Measurements from ENCODE around the gene MMP15.

Gene MMP15

DNA sequence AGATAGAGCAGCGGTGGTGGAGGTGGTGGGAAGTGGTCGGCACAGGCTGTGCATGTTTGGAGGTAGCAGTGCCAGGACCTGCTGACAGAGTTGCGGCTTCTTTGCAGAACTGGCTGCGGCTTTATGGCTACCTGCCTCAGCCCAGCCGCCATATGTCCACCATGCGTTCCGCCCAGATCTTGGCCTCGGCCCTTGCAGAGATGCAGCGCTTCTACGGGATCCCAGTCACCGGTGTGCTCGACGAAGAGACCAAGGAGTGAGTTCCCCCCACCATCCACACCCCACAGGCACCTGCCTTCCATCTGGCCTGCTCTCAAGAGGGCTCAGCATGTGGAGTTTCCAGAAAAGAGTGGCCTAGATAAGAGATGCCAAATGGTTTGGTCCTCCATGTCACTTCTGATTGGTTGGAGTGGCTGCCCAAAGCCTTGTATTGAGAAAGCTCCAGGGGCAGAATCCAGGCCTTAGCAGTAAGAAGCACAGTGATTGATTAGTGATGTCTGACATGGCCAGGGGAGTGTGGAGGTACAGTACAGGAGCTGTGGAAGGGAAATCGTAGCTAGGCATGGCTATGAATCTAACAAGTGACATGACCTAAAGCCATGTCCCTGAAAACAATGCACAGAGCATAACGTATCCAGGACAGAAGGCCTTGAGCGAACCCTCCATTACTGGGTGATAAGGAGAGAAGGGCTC lies 12.0 kb downstream of the MMP15 start:
- DNase-seq, result no peak

DNA sequence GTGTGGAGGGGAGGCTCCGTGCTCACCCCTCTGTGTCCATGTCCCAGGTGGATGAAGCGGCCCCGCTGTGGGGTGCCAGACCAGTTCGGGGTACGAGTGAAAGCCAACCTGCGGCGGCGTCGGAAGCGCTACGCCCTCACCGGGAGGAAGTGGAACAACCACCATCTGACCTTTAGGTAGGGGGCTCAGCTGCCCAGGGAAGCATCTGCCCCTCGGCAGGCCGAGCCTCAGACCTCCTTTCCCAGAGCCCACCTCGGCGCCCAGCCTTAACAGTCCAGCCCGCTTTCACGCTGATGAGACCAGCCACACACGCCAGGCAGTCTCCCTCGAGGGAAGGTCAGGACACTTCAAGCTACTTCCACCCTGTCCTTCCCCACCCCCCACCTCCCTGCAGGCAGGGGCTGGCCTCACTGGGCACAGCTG lies 12.7 kb downstream of the MMP15 start:
- DNase-seq, result no peak

DNA sequence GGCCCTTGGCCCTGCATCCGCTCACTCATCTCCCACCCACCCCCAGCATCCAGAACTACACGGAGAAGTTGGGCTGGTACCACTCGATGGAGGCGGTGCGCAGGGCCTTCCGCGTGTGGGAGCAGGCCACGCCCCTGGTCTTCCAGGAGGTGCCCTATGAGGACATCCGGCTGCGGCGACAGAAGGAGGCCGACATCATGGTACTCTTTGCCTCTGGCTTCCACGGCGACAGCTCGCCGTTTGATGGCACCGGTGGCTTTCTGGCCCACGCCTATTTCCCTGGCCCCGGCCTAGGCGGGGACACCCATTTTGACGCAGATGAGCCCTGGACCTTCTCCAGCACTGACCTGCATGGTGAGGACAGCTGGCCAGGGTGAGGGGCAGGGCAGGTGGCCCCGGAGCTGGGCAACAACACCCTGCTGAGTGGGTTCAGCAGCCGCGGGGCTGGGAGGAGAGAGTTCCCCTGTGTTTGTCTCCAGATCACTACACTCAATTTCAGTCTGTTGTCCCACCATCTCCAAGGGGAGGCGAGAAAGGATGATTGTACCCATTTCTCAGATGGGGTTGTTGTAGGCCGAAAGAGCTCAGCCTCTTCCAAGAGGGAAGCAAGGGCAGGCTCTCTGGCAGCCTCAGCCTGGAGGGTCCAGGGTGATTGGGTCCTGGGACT lies 14.4 kb downstream of the MMP15 start:
- no peak for DNase-seq

DNA sequence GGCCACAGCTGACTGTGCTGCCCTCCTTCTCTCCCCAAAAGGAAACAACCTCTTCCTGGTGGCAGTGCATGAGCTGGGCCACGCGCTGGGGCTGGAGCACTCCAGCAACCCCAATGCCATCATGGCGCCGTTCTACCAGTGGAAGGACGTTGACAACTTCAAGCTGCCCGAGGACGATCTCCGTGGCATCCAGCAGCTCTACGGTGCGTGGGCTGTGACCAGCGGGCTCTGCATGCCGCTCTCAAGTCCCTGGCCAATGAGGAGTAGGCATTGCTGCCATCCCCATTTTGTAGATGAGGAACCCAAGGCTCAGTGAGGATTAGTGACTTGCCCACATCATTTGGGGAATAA lies 14.9 kb downstream of the MMP15 start:
- DNase-seq, result no peak

DNA sequence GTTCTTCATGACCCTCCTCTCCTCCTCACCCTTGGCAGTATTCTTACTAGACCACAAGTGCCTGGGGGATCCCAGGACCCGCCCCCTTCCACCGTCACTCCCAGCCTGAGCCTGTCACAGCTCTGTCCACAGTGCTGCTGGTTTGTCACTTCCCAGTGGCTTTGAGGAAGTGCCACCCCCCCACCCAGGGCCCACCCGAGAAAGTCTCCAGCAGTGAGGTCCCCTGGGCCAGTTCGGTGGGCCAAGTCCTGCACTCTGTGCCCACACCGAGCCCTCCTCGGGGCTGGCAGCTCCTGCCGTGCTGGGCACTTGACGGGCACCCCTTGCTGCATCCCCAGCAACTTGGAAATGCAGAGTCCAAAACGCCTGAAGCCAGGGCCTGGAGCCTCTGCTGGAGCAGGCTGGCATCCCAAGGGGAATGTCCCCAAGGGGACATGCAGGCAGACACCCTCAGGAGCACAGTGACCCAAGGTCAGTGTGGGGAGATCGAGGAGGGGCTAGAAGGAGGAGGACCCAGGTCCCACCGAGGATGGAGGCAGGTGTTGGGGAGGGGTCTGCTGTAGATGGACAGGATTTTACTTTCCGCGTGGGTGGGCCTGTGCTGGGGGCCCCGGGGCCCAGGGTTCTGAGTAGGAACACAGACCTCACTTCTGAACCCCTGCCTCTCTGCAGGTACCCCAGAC lies 15.5 kb downstream of the MMP15 start:
- no peak for DNase-seq

DNA sequence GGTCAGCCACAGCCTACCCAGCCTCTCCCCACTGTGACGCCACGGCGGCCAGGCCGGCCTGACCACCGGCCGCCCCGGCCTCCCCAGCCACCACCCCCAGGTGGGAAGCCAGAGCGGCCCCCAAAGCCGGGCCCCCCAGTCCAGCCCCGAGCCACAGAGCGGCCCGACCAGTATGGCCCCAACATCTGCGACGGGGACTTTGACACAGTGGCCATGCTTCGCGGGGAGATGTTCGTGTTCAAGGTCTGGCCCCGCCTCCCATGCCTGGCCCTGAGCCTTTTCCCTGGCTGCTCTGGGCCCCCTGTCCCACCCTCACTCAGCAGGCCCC lies 16.0 kb downstream of the MMP15 start:
- no peak for DNase-seq

DNA sequence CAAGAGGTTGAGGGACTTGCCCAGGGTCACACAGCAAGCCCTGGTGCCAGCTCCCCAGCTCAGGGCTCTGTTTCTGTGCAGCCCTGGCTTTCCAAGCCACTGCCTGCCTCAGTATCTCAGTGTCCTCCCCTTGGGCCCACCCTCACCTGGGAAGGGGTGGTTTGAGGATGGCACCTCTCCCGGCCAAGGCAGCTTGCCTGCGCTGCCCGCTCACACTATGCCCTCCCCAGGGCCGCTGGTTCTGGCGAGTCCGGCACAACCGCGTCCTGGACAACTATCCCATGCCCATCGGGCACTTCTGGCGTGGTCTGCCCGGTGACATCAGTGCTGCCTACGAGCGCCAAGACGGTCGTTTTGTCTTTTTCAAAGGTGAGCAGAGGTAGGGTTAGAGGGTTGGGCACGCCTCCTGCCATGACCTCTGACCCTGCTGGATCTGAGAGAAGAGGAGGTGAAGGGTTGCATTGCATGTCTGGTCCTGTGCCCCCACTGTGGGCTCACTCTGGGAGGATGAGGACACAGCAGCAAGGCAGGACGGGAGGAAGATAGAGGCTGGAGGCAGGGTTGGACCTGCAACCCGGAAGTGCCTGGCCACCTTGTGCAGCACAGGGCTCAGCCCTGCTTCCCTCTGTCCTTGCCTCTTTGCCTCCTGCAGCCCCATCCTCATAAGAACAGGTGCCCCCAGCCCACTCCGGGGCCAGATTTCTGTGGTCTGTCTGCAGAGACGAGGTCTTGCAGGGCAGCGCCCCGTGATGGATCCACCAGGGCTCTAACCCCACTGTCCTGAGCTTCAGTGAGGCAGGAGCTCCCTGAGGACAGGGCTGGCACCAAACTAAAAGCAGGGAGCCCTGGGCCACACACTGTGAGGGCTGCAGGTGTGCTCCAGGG lies 16.7 kb downstream of the MMP15 start:
- DNase-seq, result no peak

DNA sequence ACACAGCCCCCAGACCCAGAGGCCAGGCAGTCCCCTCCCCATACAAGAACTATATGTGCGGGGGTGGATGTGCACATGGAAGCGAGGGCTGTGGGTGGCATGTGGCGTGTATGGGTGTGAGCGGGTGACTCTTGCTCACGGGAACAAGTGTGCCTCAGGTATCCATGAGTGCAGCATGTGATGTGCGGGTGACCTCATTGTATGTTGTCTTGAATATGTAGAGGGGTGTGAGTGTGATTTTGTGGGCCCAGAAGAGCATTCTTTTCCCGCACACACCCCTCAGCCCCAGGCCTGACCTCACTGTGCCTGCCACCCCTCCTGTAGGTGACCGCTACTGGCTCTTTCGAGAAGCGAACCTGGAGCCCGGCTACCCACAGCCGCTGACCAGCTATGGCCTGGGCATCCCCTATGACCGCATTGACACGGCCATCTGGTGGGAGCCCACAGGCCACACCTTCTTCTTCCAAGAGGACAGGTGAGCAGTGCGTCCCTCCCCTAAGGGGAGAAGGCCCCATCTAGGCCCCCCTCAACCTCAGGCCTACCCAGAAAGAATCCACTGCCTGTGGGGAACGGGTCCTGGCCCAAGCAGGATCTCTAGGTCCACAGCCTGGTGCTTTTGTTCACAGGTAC lies 17.4 kb downstream of the MMP15 start:
- no peak for DNase-seq

DNA sequence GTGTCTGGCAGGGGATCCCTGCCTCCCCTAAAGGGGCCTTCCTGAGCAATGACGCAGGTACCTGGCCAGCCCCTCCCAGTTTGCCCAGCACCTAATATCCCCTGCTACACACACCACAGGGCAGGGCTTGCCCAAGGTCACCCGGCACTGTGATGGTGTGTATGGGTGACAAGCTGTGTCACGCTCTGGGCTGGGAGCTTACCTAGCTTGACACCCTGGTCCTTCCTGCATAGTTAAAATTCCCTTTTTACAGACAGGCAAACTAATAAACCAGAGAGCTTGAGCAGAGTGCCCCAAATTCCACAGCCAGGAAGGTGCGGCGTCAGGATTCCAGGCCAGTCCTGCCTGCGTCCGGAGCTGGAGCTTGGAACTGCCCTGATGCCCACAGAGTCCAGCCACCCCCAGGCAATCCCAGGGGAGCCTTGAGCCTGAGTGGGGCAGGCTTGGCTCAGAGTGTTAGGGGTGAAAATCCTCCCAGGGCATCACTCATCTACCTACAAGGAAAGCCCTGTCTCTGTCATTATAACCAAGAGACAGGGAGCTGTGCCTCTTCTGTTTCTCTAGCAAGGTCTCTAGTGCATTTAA lies 18.1 kb downstream of the MMP15 start:
- no peak for DNase-seq

DNA sequence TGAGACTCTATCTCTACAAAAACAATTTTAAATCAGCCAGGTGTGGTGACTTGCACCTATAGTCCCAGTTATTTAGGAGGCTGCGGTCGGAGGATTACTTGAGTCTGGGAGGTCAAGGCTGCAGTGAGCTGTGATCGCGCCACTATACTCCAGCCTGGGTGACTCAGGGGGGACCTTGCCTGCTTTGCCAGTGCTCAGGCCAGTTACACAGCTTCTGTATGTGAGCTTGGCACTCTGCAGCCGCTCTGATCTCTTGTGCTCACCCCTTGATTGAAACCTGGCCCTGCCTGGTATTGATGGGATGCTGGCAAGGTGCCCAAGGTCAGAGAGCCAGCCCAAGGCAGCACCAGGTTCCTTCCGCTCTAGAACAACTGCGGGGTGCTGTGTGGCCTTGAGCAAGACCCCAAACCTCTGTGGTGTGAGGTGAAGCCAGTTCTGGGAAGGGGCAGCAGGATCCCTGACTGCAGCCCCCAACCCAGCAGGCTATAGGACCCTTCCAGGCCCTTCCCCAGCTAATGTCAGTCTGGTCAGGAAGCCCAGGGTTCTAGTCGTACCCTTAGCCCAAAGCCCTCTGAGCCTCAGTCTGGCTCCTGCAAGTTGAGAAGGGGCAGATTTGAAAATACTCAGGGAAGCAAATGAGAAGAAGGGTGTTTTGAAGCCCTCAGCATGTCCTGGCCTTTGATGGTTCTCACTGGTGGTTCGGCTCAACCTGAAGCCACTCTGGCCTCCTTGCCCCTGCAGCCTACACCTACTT lies 18.9 kb downstream of the MMP15 start:
- no peak for DNase-seq

DNA sequence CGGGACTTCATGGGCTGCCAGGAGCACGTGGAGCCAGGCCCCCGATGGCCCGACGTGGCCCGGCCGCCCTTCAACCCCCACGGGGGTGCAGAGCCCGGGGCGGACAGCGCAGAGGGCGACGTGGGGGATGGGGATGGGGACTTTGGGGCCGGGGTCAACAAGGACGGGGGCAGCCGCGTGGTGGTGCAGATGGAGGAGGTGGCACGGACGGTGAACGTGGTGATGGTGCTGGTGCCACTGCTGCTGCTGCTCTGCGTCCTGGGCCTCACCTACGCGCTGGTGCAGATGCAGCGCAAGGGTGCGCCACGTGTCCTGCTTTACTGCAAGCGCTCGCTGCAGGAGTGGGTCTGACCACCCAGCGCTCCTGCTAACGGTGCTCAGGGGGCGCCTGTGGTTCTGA lies 19.5 kb downstream of the MMP15 start:
- no peak for DNase-seq

DNA sequence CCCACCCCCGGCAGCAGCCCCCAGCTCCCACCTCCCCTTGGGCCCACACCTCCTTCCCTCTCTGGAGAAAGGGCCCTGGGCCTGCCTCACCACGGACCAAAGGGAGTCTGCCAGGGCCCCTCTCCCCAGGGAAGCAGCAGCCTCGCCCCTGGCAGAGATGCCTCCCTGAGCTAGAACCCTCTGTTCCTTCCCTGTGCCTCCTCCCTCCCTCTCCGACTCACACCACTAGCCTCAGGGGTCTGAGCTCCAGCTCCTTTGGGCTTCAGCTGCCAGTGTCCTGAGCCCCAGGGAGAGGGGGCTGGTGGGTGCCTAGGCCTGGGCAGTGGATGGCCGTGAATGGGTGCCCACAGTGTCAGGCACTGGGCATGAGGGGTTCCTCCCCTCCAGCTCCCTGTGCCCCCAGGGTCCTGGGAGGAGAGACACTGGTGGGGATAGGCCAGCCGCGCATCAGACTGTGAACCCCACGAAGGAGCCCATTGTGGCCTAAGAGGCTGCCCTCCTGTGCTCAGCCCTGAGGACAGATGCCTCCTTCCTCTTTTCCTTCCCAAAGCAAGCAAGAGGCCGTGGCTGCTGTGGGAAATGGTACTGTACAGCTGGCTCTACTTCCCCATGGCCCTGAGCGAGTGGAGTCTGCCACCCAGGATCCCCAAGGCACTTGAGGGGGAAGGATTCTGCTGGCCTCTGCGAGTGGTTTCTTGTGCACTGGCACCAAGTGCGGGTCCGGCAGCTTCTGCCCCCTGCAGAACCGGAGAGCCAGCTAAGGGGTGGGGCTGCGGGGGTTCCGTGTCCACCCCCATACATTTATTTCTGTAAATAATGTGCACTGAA lies 20.7 kb downstream of the MMP15 start:
- no peak for DNase-seq

DNA sequence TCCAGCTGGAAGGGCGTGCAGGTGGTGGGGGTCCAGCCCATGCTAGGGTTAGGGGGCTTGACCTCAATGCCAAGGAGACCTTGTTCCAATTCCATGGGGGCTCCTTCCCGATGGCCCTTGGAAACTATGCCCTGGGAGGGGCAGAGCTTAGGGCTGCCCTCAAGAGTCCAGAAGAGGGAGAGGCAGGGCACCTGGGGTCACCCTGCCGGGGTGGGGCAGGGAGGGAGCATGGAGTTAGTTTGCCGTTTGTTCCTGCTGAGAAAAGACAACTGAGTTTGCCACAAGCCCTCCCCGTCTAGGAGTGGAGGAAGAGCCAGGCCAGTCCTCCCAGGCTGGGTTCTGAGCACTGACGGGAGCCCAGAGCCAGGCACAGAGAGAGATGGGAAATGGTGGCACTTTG lies 21.4 kb downstream of the MMP15 start:
- DNase-seq, result no peak

DNA sequence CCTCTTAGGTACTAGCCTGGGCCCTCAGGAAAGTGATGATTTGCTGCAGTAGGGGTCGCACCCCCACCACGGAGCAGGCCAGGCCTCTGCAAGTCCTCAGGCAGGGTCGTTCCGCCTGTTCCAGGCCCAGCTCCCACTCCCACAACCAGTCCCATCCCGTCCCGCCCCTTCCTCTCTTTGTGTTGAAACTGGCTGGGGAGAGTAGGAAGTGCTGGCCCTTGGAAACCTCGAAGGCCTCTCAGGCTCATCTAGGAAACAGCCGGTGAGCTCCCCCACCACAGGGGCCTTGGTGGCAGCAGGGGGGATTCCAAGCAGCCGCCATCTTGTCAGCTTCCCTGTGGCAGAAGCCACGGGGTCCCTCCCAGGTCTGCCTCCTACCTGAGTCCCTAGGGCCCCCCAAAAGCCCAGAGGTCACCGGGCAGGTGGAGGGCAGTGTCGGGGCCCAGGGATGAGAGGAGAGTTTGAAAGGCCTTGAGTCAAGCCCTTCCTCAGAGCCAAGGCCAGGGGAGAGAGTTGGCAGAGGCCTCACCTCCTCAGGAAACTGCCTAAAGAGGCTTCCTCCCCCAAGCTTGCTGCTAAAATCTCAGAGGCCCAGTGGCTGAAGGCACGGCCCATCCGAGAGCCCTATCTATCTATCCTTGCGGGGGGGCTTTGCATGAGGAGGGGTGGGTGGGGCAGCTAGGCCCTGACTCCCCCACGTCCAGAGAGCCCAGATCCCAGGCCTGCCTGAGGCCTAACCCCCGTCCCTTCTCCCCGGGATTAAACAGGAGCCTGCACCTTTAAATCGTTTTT lies 22.2 kb downstream of the MMP15 start:
- DNase-seq, result no peak

DNA sequence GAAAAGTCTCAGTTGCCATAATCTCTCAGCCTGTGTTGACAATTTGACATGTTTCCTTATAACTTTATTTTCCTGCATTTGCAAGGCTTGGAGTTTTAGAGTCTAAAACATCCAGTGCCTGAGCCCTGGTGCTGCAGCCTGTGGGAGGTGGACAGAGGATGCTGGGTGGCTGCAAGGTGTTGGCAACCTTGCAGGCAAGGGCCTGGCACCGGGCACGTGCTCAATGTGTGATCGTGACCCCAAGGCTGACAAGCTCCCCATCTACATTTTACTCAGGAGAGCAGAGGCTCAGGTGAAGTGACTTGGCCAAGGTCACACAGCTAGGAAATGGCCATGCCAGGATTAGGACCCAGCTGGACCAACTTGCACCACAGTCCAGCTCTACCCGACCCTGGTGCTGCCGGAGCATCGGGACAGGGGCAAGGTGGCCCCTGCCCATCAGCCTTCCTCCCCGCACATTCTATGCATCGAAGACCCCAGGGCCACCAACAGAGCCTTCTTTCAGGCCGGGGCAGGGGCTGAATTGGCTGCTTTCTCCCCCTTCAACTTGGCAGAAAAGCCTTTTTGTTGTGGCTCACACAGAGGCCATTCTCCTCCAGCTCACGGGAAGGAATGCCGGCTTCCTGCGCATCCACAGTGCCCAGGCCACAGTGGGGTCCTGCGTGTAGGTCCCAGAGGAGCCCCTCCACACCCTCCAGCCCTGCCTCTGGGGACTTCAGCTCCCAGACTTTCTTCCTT lies 23.1 kb downstream of the MMP15 start:
- DNase-seq, result no peak

DNA sequence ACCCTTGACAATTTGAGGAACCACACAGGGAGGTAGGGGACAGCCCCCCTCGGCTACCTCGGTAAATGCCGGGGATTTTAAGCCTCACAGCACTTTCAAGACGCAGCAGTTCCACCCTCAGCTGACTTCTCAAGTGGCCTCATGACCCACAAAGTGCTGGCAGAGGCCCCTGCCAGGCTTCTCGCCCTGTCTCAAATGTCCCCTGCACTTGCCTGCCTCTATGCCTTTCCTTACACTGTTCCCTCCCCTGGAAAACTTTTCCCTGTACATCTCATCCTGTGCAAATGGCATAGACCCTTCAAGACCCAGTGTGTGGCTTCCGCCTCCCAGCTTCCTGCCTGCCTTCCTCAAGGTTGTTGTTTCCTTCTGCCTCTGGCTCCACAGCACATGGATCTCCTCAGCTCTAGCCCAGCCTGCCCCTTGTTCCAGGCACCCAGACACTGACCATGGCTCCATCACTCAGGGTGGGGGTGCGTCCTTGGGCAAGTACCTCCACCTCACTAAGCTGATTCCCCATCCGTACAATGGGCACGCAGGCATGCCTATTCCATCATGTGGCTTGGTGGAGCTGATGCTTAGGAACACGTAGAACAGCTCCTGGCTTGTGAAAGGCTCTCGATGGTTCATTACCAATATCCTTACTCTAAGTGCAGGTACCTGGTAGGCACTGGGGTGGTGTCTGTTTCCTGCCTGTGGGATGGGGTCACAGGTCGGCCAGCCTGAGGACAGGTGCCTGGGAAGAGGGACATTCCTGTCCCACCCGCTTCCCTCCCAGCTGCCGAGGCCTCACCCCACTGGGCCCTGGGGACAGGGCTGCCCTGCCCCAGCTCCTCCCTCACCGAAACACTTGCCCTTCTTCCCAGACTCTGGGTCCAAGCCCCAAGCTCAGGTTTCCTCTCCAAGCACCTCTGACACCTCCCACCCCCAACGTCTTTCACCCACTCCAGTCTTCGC lies 24.0 kb downstream of the MMP15 start:
- DNase-seq, result no peak

DNA sequence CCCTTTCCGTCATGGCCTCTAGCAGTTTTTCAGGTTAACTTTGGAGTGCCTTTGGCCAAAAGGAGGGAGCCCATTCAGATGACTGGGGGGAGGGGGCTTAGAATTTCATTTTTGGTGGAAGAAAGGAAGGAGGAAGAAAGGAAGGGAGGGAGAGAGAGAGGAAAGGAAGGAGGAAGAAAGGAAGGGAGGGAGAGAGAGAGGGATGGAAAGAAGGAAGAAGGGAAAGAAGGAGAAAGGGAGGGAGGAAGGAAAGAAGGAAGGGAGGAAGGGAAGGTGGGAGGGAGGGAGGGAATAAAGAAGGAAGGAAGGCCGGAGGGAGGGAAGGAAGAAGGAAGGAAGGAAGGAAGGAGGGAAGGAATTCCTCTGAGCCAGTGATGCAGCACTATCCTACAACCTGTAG lies 25.7 kb downstream of the MMP15 start:
- DNase-seq, result no peak
